T-helper 9 cell (primary cell): Measurements from ENCODE around the gene RNF168.
A peak's percentile ranks its signal among the peaks of the same experiment; 100 is the strongest.
"Not testable (repeated sequence)": the region's sequence is repeated elsewhere in the genome, so short reads cannot be mapped to it uniquely, and the experiment has no call there.

ENCODE experiments used
- DNase-seq: peaks from one replicate; pipeline ENCODE4 v3.0.0-alpha.2; 2020

The RNF168 gene

GRCh38 chr3:196514350-196514716 is 10.8 kb upstream of the RNF168 start:
- DNase-seq = no peak

- no peak for DNase-seq
Observed at GRCh38 chr3:196513697-196514349, 10.3 kb upstream of the RNF168 start.

GRCh38 chr3:196511646-196512425 is 8.3 kb upstream of the RNF168 start:
- DNase-seq = not testable (repeated sequence)

- not testable (repeated sequence) for DNase-seq
Observed at GRCh38 chr3:196511108-196511507, 7.5 kb upstream of the RNF168 start.

- no peak for DNase-seq
Observed at GRCh38 chr3:196506687-196507086, 3.1 kb upstream of the RNF168 start.

- DNase-seq = no peak
Observed at GRCh38 chr3:196504556-196504955, 988 bp upstream of the RNF168 start.

GRCh38 chr3:196504077-196504398 is 470 bp upstream of the RNF168 start:
- not testable (repeated sequence) for DNase-seq

GRCh38 chr3:196502775-196503195 is 783 bp downstream of the RNF168 start:
- DNase-seq = peak; percentile 52

GRCh38 chr3:196501316-196502044 is 2.1 kb downstream of the RNF168 start:
- no peak for DNase-seq

- no peak for DNase-seq
Observed at GRCh38 chr3:196499807-196500524, 3.6 kb downstream of the RNF168 start.

GRCh38 chr3:196499061-196499460 is 4.5 kb downstream of the RNF168 start:
- DNase-seq = no peak

- DNase-seq = no peak
Observed at GRCh38 chr3:196498297-196498696, 5.3 kb downstream of the RNF168 start.

- DNase-seq = no peak
Observed at GRCh38 chr3:196496183-196496582, 7.4 kb downstream of the RNF168 start.

- DNase-seq = no peak
Observed at GRCh38 chr3:196493292-196493691, 10.3 kb downstream of the RNF168 start.

GRCh38 chr3:196492080-196492479 is 11.5 kb downstream of the RNF168 start:
- DNase-seq = no peak

- DNase-seq = no peak
Observed at GRCh38 chr3:196489747-196490146, 13.8 kb downstream of the RNF168 start.

- DNase-seq = peak; percentile 9
Observed at GRCh38 chr3:196486263-196486662, 17.3 kb downstream of the RNF168 start.

- DNase-seq = no peak
Observed at GRCh38 chr3:196477678-196478077, 25.9 kb downstream of the RNF168 start.

- no peak for DNase-seq
Observed at GRCh38 chr3:196472286-196472685, 31.3 kb downstream of the RNF168 start.

GRCh38 chr3:196471551-196471950 is 32.0 kb downstream of the RNF168 start:
- no peak for DNase-seq

- DNase-seq = not testable (repeated sequence)
Observed at GRCh38 chr3:196470182-196470581, 33.4 kb downstream of the RNF168 start.

- DNase-seq = no peak
Observed at GRCh38 chr3:196463804-196464203, 39.8 kb downstream of the RNF168 start.

- no peak for DNase-seq
Observed at GRCh38 chr3:196463478-196463756, 40.2 kb downstream of the RNF168 start.
